IMR-90 (cell line): ENCODE data around the gene MMRN1. TPM values are rescaled to one million over a fixed set of nuclear protein-coding genes. Genes with fewer than 3 reads are reported as not detected.

Experiments used
- ATAC-seq: fragments of 200-7000 bp; cut with Tn5 transposase; 2 replicates; pipeline ENCODE4 v1.9.1; 2020; ENCODE audit warnings: low read depth, mild to moderate bottlenecking, moderate library complexity
- BruUV-seq: library from RNA; stranded (reverse); fragments of 400-500 nt; replicated peaks from 2 replicates; lab custom pipeline; 2021; lab: Mats Ljungman, UMichigan
- CTCF ChIA-PET: fragments of 300-600 bp; formaldehyde crosslinking; extraction: SDS; loops from one replicate; lab custom pipeline; 2021; ENCODE audit warnings: antibody characterized with exemption; lab: Yijun Ruan, JAX
- POLR2A ChIA-PET: fragments of 300-600 bp; sonication (Branson Sonifier 250); formaldehyde crosslinking; loops from one replicate; lab custom pipeline; 2022; ENCODE audit warnings: antibody characterized with exemption; ENCODE audit not compliant: unreplicated experiment; lab: Charles Lee
- DNase-seq: peaks from one replicate; pipeline ENCODE4 v3.0.0; 2013
- H2AFZ ChIP-seq: replicated peaks from 2 replicates; pipeline ENCODE3; 2013; ENCODE audit warnings: low read length, mild to moderate bottlenecking; ENCODE audit not compliant: poor library complexity
- H2AK5ac ChIP-seq: 2 replicates; pipeline ENCODE4 v1.6.1; 2013; ENCODE audit warnings: low read depth, low read length, inconsistent platforms
- H2AK9ac ChIP-seq: replicated peaks from 2 replicates; pipeline ENCODE3; 2013; ENCODE audit warnings: mild to moderate bottlenecking, low read depth, low read length, moderate library complexity; ENCODE audit not compliant: poor library complexity
- H2BK120ac ChIP-seq: 2 replicates; pipeline ENCODE4 v1.6.1; 2013; ENCODE audit warnings: low read depth, low read length, inconsistent platforms
- H2BK15ac ChIP-seq: 3 replicates; pipeline ENCODE4 v1.6.1; 2013; ENCODE audit warnings: low read depth, low read length, inconsistent platforms
- H2BK20ac ChIP-seq: 2 replicates; pipeline ENCODE4 v1.6.1; 2013; ENCODE audit warnings: low read depth, mild to moderate bottlenecking, inconsistent platforms, low read length, moderate library complexity
- H2BK5ac ChIP-seq: 2 replicates; pipeline ENCODE4 v1.6.1; 2013; ENCODE audit warnings: mild to moderate bottlenecking, low read depth, low read length, inconsistent platforms; ENCODE audit not compliant: poor library complexity, severe bottlenecking
- H3K14ac ChIP-seq: replicated peaks from 2 replicates; pipeline ENCODE4 v1.6.1; 2013; ENCODE audit warnings: low read depth, low read length, inconsistent platforms
- H3K18ac ChIP-seq: 2 replicates; pipeline ENCODE4 v1.6.1; 2013; ENCODE audit warnings: low read depth, low read length, control low read depth
- H3K23ac ChIP-seq: 2 replicates; pipeline ENCODE4 v1.6.1; 2013; ENCODE audit warnings: low read depth, low read length, inconsistent platforms
- H3K27ac ChIP-seq: 2 replicates; pipeline ENCODE4 v1.5.1; 2013; ENCODE audit warnings: mild to moderate bottlenecking, control low read depth, low read length; ENCODE audit not compliant: insufficient read depth
- H3K27me3 ChIP-seq: 2 replicates; pipeline ENCODE4 v1.6.1; 2013; ENCODE audit warnings: low read length; ENCODE audit not compliant: control insufficient read depth, insufficient read depth
- H3K36me3 ChIP-seq: 2 replicates; pipeline ENCODE4 v1.6.1; 2013; ENCODE audit warnings: low read length, mixed read lengths; ENCODE audit not compliant: control insufficient read depth, insufficient read depth
- H3K4ac ChIP-seq: 2 replicates; pipeline ENCODE4 v1.6.1; 2013; ENCODE audit warnings: low read depth, low read length, inconsistent platforms
- H3K4me1 ChIP-seq: 2 replicates; pipeline ENCODE4 v1.6.1; 2013; ENCODE audit warnings: low read length, mixed read lengths; ENCODE audit not compliant: control insufficient read depth, insufficient read depth
- H3K4me2 ChIP-seq: 2 replicates; pipeline ENCODE4 v1.6.1; 2013; ENCODE audit warnings: low read depth, mild to moderate bottlenecking, control low read depth, low read length, moderate library complexity
- H3K4me3 ChIP-seq: 2 replicates; pipeline ENCODE4 v1.5.1; 2013; ENCODE audit warnings: low read depth, mild to moderate bottlenecking, control low read depth, low read length, moderate library complexity; ENCODE audit not compliant: insufficient read depth
- H3K56ac ChIP-seq: 2 replicates; pipeline ENCODE4 v1.6.1; 2013; ENCODE audit warnings: low read length, inconsistent platforms; ENCODE audit not compliant: insufficient read depth; ENCODE audit errors: extremely low read depth
- H3K79me1 ChIP-seq, 2 experiments: 2 replicates each; pipeline ENCODE4 v1.6.1; 2013; ENCODE audit warnings: low read length in 2 of 2, inconsistent platforms in 1 of 2, low read depth in 1 of 2
- H3K9ac ChIP-seq: 2 replicates; pipeline ENCODE4 v1.6.1; 2013; ENCODE audit warnings: low read depth, low read length, control low read depth
- H3K9me1 ChIP-seq: 2 replicates; pipeline ENCODE4 v1.6.1; 2013; ENCODE audit warnings: low read length, inconsistent platforms; ENCODE audit not compliant: insufficient read depth
- H3K9me3 ChIP-seq: 2 replicates; pipeline ENCODE4 v1.6.1; 2013; ENCODE audit warnings: low read length; ENCODE audit not compliant: control insufficient read depth, insufficient read depth
- H4K20me1 ChIP-seq: 2 replicates; pipeline ENCODE4 v1.6.1; 2013; ENCODE audit warnings: low read length, inconsistent platforms; ENCODE audit not compliant: insufficient read depth
- H4K5ac ChIP-seq: 2 replicates; pipeline ENCODE4 v1.6.1; 2013; ENCODE audit warnings: mild to moderate bottlenecking, low read depth, low read length, control low read depth
- H4K8ac ChIP-seq, 2 experiments: 2 replicates each; pipeline ENCODE4 v1.6.1; 2013; ENCODE audit warnings: low read depth in 2 of 2, low read length in 2 of 2, control low read depth in 1 of 2, inconsistent platforms in 1 of 2
- H4K91ac ChIP-seq: 2 replicates; pipeline ENCODE4 v1.6.1; 2013; ENCODE audit warnings: low read depth, low read length, inconsistent platforms; ENCODE audit not compliant: insufficient read depth
- BHLHE40 ChIP-seq: fragments of 150-350 bp; IDR thresholded peaks from 2 replicates; pipeline ENCODE4 v1.6.1; 2016; ENCODE audit warnings: mild to moderate bottlenecking, low read depth, low read length
- CEBPB ChIP-seq: IDR thresholded peaks from 2 replicates; pipeline ENCODE4 v1.6.1; 2012; ENCODE audit warnings: low read depth, low read length, improper control_type of control experiment
- CHD1 ChIP-seq: IDR thresholded peaks from 2 replicates; pipeline ENCODE4 v1.6.1; 2012; ENCODE audit warnings: low read depth, low read length, improper control_type of control experiment
- CTCF ChIP-seq: conservative IDR thresholded peaks from 2 replicates; pipeline ENCODE4 v1.5.1; 2012; ENCODE audit warnings: mild to moderate bottlenecking, low read depth, low read length, improper control_type of control experiment
- FOS ChIP-seq: fragments of 150-350 bp; IDR thresholded peaks from 2 replicates; pipeline ENCODE4 v1.6.1; 2016; ENCODE audit warnings: low read depth, low read length
- MAFK ChIP-seq: IDR thresholded peaks from 2 replicates; pipeline ENCODE4 v1.6.1; 2012; ENCODE audit warnings: low read depth, low read length, improper control_type of control experiment
- MAZ ChIP-seq: IDR thresholded peaks from 2 replicates; pipeline ENCODE4 v1.6.1; 2012; ENCODE audit warnings: low read depth, mild to moderate bottlenecking, low read length, improper control_type of control experiment, moderate library complexity, borderline replicate concordance
- MXI1 ChIP-seq: IDR thresholded peaks from 2 replicates; pipeline ENCODE4 v1.6.1; 2012; ENCODE audit warnings: low read depth, mild to moderate bottlenecking, low read length, moderate library complexity, borderline replicate concordance
- NFE2L2 ChIP-seq: fragments of 150-350 bp; IDR thresholded peaks from 2 replicates; pipeline ENCODE4 v1.6.1; 2016; ENCODE audit warnings: low read depth, mild to moderate bottlenecking, low read length
- POLR2A ChIP-seq: IDR thresholded peaks from 2 replicates; pipeline ENCODE4 v1.6.1; 2012; ENCODE audit warnings: mild to moderate bottlenecking, low read depth, low read length
- RAD21 ChIP-seq: IDR thresholded peaks from 2 replicates; pipeline ENCODE4 v1.6.1; 2012; ENCODE audit warnings: low read length, improper control_type of control experiment
- RCOR1 ChIP-seq: IDR thresholded peaks from 2 replicates; pipeline ENCODE4 v1.6.1; 2012; ENCODE audit warnings: mild to moderate bottlenecking, low read length, improper control_type of control experiment; ENCODE audit not compliant: insufficient replicate concordance
- RFX5 ChIP-seq: IDR thresholded peaks from 2 replicates; pipeline ENCODE4 v1.8.0; 2012; ENCODE audit warnings: low read depth, mild to moderate bottlenecking, low read length, moderate library complexity
- SMC3 ChIP-seq: fragments of 150-350 bp; IDR thresholded peaks from 2 replicates; pipeline ENCODE4 v1.6.1; 2016; ENCODE audit warnings: low read depth, mild to moderate bottlenecking, antibody characterized with exemption, low read length, moderate library complexity
- USF2 ChIP-seq: fragments of 150-350 bp; IDR thresholded peaks from 2 replicates; pipeline ENCODE4 v1.6.1; 2017; ENCODE audit warnings: mild to moderate bottlenecking, antibody characterized with exemption, low read length, low read depth
- WGBS, 2 experiments: methylation state at CpG; one replicate each; pipeline versions ENCODE4 v1.1.5 to v1.1.7; 2013; ENCODE audit warnings: missing lambda C conversion rate in 2 of 2; ENCODE audit not compliant: insufficient read length in 1 of 2; ENCODE audit errors: extremely low coverage in 2 of 2; 5-methylcytosine and 5-hydroxymethylcytosine counted together
- dilution Hi-C: fragments of 300-500 bp; cut with HindIII; formaldehyde crosslinking; loops from one replicate; pipeline ENCODE4 v1.14.3; 2018; ENCODE audit warnings: low sequenced_read_pairs; ENCODE audit not compliant: unreplicated experiment
- in situ Hi-C: fragments of 300-500 bp; cut with MboI; formaldehyde crosslinking; loops from 3 replicates; pipeline ENCODE4 v1.14.3; 2019; ENCODE audit warnings: low sequenced_read_pairs, inconsistent platforms, mixed read lengths
- intact Hi-C: fragments of 100-400 bp; cut with micrococcal nuclease; formaldehyde crosslinking; loops from 2 replicates; pipeline ENCODE4 v1.10.0; 2022
- polyA plus RNA-seq, 3 experiments: library from polyadenylated mRNA; depleted of rRNA; stranded (reverse); fragments of >200 nt; gene quantifications; 2 replicates each; pipeline ENCODE4 v1.2.3, GENCODE V29; 2012; ENCODE audit warnings: low replicate concordance in 1 of 3
- total RNA-seq: library from RNA; depleted of rRNA; stranded (reverse); fragments of >200 nt; gene quantifications from 2 replicates; pipeline ENCODE4 v1.2.3, GENCODE V29; 2012
- TF ChIP-seq, protein P1 (sequence below): fragments of 150-350 bp; IDR thresholded peaks from 2 replicates; pipeline ENCODE4 v1.6.1; 2016; ENCODE audit warnings: low read depth, mild to moderate bottlenecking, low read length, moderate library complexity, borderline replicate concordance

The MMRN1 gene
- total and polyA plus RNA-seq, 2 of the 4 experiments (the other 2 are of a cell fraction): not detected

DNA sequence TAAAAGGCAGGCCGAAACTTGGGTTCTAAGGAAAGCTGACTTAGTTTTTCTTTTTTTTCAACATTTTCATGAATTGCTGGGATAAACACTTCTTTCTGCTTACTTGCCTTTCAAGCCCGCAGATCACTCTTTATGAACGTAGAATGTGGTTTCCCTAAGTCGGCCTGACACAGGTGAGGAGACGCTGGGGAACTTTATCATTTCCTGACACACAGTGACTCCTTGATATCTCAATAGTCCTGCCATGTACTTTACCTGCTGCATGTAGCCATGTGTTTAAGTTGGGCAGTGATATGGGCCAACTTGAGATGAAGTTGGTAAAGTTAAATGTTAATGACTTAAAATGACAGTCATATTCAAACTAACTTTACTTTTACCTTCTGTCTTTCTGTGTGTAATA lies 31.1 kb upstream of the MMRN1 start:
- H2BK120ac ChIP-seq: no peak overlapping the region
- no peak overlapping the region for H3K4me3 ChIP-seq
- H3K36me3 ChIP-seq: no peaks in the 10 kb centered on the region
- in situ Hi-C loops: loop anchor here (25.0 kb wide), 1 partner anchor 376 kb away; no protein-coding TSS in a partner anchor
- ATAC-seq (no peak), DNase-seq (no peak)
- H3K79me1 ChIP-seq: no peaks in the 10 kb centered on the region
- no TSS peak for BruUV-seq
- H4K5ac ChIP-seq: no peak overlapping the region
- no peak overlapping the region for H3K4ac ChIP-seq
- no peak overlapping the region for H2AK9ac ChIP-seq
- POLR2A ChIA-PET: no interaction called here
- CTCF ChIA-PET: no interaction called here
- H3K56ac ChIP-seq: no peak overlapping the region
- H3K4me2 ChIP-seq: no peak overlapping the region
- H3K9me1 ChIP-seq: no peaks in the 10 kb centered on the region
- no peak overlapping the region for H3K23ac ChIP-seq
- no peak overlapping the region for H3K9ac ChIP-seq
- no peaks in the 10 kb centered on the region for H3K9me3 ChIP-seq
- no peaks in the 10 kb centered on the region for H3K4me1 ChIP-seq
- dilution Hi-C loops: no loop called here
- H2BK20ac ChIP-seq: no peak overlapping the region
- no peak overlapping the region for H3K14ac ChIP-seq
- intact Hi-C loops: no loop called here
- TF ChIP-seq CHD1: no peak
- no peak for TF ChIP-seq MXI1
- TF ChIP-seq CEBPB: no peak
- TF ChIP-seq NFE2L2: no peak
- TF ChIP-seq, protein P1, sequence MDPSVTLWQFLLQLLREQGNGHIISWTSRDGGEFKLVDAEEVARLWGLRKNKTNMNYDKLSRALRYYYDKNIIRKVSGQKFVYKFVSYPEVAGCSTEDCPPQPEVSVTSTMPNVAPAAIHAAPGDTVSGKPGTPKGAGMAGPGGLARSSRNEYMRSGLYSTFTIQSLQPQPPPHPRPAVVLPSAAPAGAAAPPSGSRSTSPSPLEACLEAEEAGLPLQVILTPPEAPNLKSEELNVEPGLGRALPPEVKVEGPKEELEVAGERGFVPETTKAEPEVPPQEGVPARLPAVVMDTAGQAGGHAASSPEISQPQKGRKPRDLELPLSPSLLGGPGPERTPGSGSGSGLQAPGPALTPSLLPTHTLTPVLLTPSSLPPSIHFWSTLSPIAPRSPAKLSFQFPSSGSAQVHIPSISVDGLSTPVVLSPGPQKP: no peak
- TF ChIP-seq RFX5: no peak
- TF ChIP-seq SMC3: no peak
- no peak for TF ChIP-seq CTCF
- no peak for TF ChIP-seq FOS
- TF ChIP-seq MAZ: no peak
- no peak for TF ChIP-seq USF2
- TF ChIP-seq RCOR1: no peak
- no peak for TF ChIP-seq MAFK
- TF ChIP-seq RAD21: no peak
- TF ChIP-seq BHLHE40: no peak
- no peak for TF ChIP-seq POLR2A
- 77% methylated on average over 2 of the region's 5 CpGs; no CpG with 5 or more reads in 1 of the 2 experiments for WGBS, 2 experiments
- H2AFZ ChIP-seq: no peak overlapping the region
- H4K91ac ChIP-seq: no peak overlapping the region
- H3K27ac ChIP-seq: no peak overlapping the region
- H4K20me1 ChIP-seq: no peaks in the 10 kb centered on the region
- H3K18ac ChIP-seq: no peak overlapping the region
- H3K27me3 ChIP-seq: 0 out of 2 replicates have a peak, but pooled peaks cover 2% of the 10 kb centered on the region
- no peak overlapping the region; the same call in 2 of the 3 replicates for H2BK15ac ChIP-seq
- H2AK5ac ChIP-seq: no peak overlapping the region
- no peak overlapping the region for H4K8ac ChIP-seq
- H2BK5ac ChIP-seq: no peak overlapping the region
